MCF 10A (cell line): ENCODE measurements around the gene IL18. TPM values are rescaled to one million over a fixed set of nuclear protein-coding genes. Genes with fewer than 3 reads are reported as not detected.

Experiments used
- BruUV-seq: library from RNA; stranded (reverse); fragments of 400-500 nt; replicated peaks from 2 replicates; lab custom pipeline; 2021; lab: Mats Ljungman, UMichigan
- CTCF ChIA-PET: fragments of 300-600 bp; sonication (Branson Sonifier 250); formaldehyde crosslinking; extraction: SDS; loops from one replicate; lab custom pipeline; 2021; ENCODE audit warnings: antibody characterized with exemption, inconsistent platforms; lab: Yijun Ruan, JAX
- POLR2A ChIA-PET: fragments of 300-600, 350-650 bp; sonication (Branson Sonifier 250); formaldehyde crosslinking; extraction: SDS; loops from one replicate; lab custom pipeline; 2020; ENCODE audit warnings: antibody characterized with exemption, inconsistent platforms; lab: Yijun Ruan, JAX
- DNase-seq: peaks from one replicate; pipeline ENCODE4 v3.0.0-alpha.2; 2018; ENCODE audit not compliant: unreplicated experiment
- H3K27ac Mint-ChIP-seq: one replicate; pipeline ENCODE4 v1.8.0; 2022; ENCODE audit warnings: mild to moderate bottlenecking, low read depth, mixed read lengths; ENCODE audit not compliant: unreplicated experiment
- H3K27me3 Mint-ChIP-seq: one replicate; pipeline ENCODE4 v1.8.0; 2022; ENCODE audit warnings: mixed read lengths; ENCODE audit not compliant: insufficient read depth, unreplicated experiment
- H3K36me3 Mint-ChIP-seq: one replicate; pipeline ENCODE4 v1.8.0; 2022; ENCODE audit warnings: mild to moderate bottlenecking, moderate library complexity, mixed read lengths; ENCODE audit not compliant: insufficient read depth, unreplicated experiment
- H3K4me1 Mint-ChIP-seq: one replicate; pipeline ENCODE4 v1.8.0; 2022; ENCODE audit warnings: mixed read lengths; ENCODE audit not compliant: insufficient read depth, unreplicated experiment
- H3K4me3 Mint-ChIP-seq: one replicate; pipeline ENCODE4 v1.8.0; 2022; ENCODE audit warnings: mild to moderate bottlenecking, moderate library complexity, mixed read lengths; ENCODE audit not compliant: unreplicated experiment
- H3K9me3 Mint-ChIP-seq: one replicate; pipeline ENCODE4 v1.8.0; 2022; ENCODE audit warnings: mixed read lengths; ENCODE audit not compliant: unreplicated experiment
- CTCF ChIP-seq: fragments of 200-600 bp; IDR thresholded peaks from one replicate; pipeline ENCODE4 v1.8.0; 2022; ENCODE audit warnings: antibody characterized with exemption, mild to moderate bottlenecking; ENCODE audit not compliant: unreplicated experiment
- intact Hi-C: fragments of 100-400 bp; cut with micrococcal nuclease; formaldehyde crosslinking; loops from 2 replicates; pipeline ENCODE4 v1.14.1; 2022
- total RNA-seq: library from RNA; stranded (reverse); gene quantifications from 2 replicates; pipeline ENCODE4 v1.2.3, GENCODE V29; 2022

Gene IL18
- total RNA-seq, 1 experiment from 2014 or later: 189 TPM

- TF ChIP-seq CTCF: no peak
- Mint-ChIP-seq H3K4me3 (peak overlapping the region; percentile 96), H3K27me3 (no peaks in the 10 kb centered on the region), H3K4me1 (peaks cover 53% of the 10 kb centered on the region), H3K36me3 (peaks cover 40% of the 10 kb centered on the region), H3K9me3 (no peaks in the 10 kb centered on the region), H3K27ac (peak overlapping the region; percentile 87)
- POLR2A ChIA-PET: interaction anchor here (0.7 to 6.7 kb wide), 10 partner anchors 12 to 72 kb away, joined by 3 to 73 read pairs (median 4); partner anchors contain the start of genes BCO2, PTS, SDHD and TIMM8B
- DNase-seq: peak; percentile 8
- intact Hi-C loops: loop anchor here (10.0 kb wide), 1 partner anchor 285 kb away; the partner anchor contains the start of genes ALG9, CFAP68 and FDXACB1
- no TSS peak for BruUV-seq
- CTCF ChIA-PET: interaction anchor here (0.9 to 1.7 kb wide), 4 partner anchors 10 to 47 kb away, joined by 3 to 8 read pairs (median 4); partner anchors contain the start of gene BCO2
Observed at GRCh38 chr11:112159098-112160065, 4.5 kb downstream of the IL18 start.

- Mint-ChIP-seq H3K36me3 (peaks cover 40% of the 10 kb centered on the region), H3K9me3 (no peaks in the 10 kb centered on the region), H3K27me3 (no peaks in the 10 kb centered on the region), H3K4me3 (peak overlapping the region; percentile 51), H3K27ac (peak overlapping the region; percentile 76), H3K4me1 (peaks cover 39% of the 10 kb centered on the region)
- peak; percentile 98 for DNase-seq
- ChIA-PET POLR2A (interaction anchor here (0.6 to 6.7 kb wide), 30 partner anchors 9 to 382 kb away, joined by 3 to 73 read pairs (median 4); partner anchors contain the start of genes BCO2, SDHD, TEX12 and TIMM8B), CTCF (interaction anchor here (0.6 to 1.1 kb wide), 7 partner anchors 9 to 415 kb away, joined by 3 to 5 read pairs (median 3); no protein-coding TSS in a partner anchor)
- BruUV-seq: no TSS peak
- intact Hi-C loops: loop anchor here (2.0 kb wide), 1 partner anchor 36 kb away; no protein-coding TSS in a partner anchor
- TF ChIP-seq CTCF: no peak
Observed at GRCh38 chr11:112156956-112157766, 6.7 kb downstream of the IL18 start.

GRCh38 chr11:112156153-112156955 is 7.5 kb downstream of the IL18 start:
- no TSS peak for BruUV-seq
- peaks cover 32% of the 10 kb centered on the region for H3K36me3 Mint-ChIP-seq
- no peaks in the 10 kb centered on the region for H3K27me3 Mint-ChIP-seq
- peaks cover 35% of the 10 kb centered on the region for H3K4me1 Mint-ChIP-seq
- intact Hi-C loops: loop anchor here (2.0 kb wide), 1 partner anchor 36 kb away; no protein-coding TSS in a partner anchor
- TF ChIP-seq CTCF: no peak
- peak overlapping the region; percentile 76 for H3K27ac Mint-ChIP-seq
- H3K4me3 Mint-ChIP-seq: no peak overlapping the region
- H3K9me3 Mint-ChIP-seq: no peaks in the 10 kb centered on the region
- CTCF ChIA-PET: interaction anchor here (0.6 to 1.1 kb wide), 6 partner anchors 9 to 414 kb away, joined by 3 to 5 read pairs (median 3); no protein-coding TSS in a partner anchor
- DNase-seq: no peak
- POLR2A ChIA-PET: interaction anchor here (0.6 to 6.7 kb wide), 22 partner anchors 9 to 241 kb away, joined by 3 to 73 read pairs (median 5); partner anchors contain the start of genes SDHD, TEX12 and TIMM8B
